Mesendoderm (in vitro differentiated cells): Measurements from ENCODE around the gene GIMAP2.

Source experiments
- DNase-seq: peaks from one replicate; pipeline ENCODE4 v3.0.0; 2013
- H2AK5ac ChIP-seq: 2 replicates; pipeline ENCODE4 v1.6.1; 2013; ENCODE audit warnings: low read length, inconsistent platforms
- H2BK120ac ChIP-seq: 2 replicates; pipeline ENCODE4 v1.6.1; 2013; ENCODE audit warnings: low read depth, mild to moderate bottlenecking, low read length, moderate library complexity, mixed read lengths
- H2BK15ac ChIP-seq: replicated peaks from 2 replicates; pipeline ENCODE4 v1.6.1; 2013; ENCODE audit warnings: low read depth, mild to moderate bottlenecking, moderate library complexity
- H2BK5ac ChIP-seq: 2 replicates; pipeline ENCODE4 v1.6.1; 2013; ENCODE audit warnings: low read length, inconsistent platforms
- H3K18ac ChIP-seq: 2 replicates; pipeline ENCODE4 v1.6.1; 2013; ENCODE audit warnings: mild to moderate bottlenecking, low read length, mixed read lengths
- H3K23ac ChIP-seq: one replicate; pipeline ENCODE4 v1.6.1; 2013; ENCODE audit warnings: low read length
- H3K27ac ChIP-seq: 2 replicates; pipeline ENCODE4 v1.5.1; 2013; ENCODE audit warnings: low read depth, mild to moderate bottlenecking, inconsistent platforms, low read length, moderate library complexity
- H3K27me3 ChIP-seq: 2 replicates; pipeline ENCODE4 v1.6.1; 2013; ENCODE audit warnings: low read length, control low read depth, mild to moderate bottlenecking, inconsistent platforms; ENCODE audit not compliant: insufficient read depth, poor library complexity
- H3K36me3 ChIP-seq: 2 replicates; pipeline ENCODE4 v1.6.1; 2013; ENCODE audit warnings: low read length, inconsistent platforms; ENCODE audit not compliant: control insufficient read depth, insufficient read depth
- H3K4ac ChIP-seq: one replicate; pipeline ENCODE4 v1.6.1; 2013; ENCODE audit warnings: low read depth, mild to moderate bottlenecking, low read length, moderate library complexity
- H3K4me1 ChIP-seq: 2 replicates; pipeline ENCODE4 v1.6.1; 2013; ENCODE audit warnings: low read depth, low read length, inconsistent platforms; ENCODE audit not compliant: control insufficient read depth
- H3K4me2 ChIP-seq: 2 replicates; pipeline ENCODE4 v1.6.1; 2013; ENCODE audit warnings: low read length
- H3K4me3 ChIP-seq: 2 replicates; pipeline ENCODE4 v1.5.1; 2013; ENCODE audit warnings: mild to moderate bottlenecking, low read length
- H3K56ac ChIP-seq: one replicate; pipeline ENCODE4 v1.6.1; 2013; ENCODE audit warnings: low read length
- H3K79me1 ChIP-seq: 2 replicates; pipeline ENCODE4 v1.6.1; 2013; ENCODE audit warnings: low read length, inconsistent platforms
- H3K79me2 ChIP-seq: 2 replicates; pipeline ENCODE4 v1.6.1; 2013; ENCODE audit warnings: mild to moderate bottlenecking, low read length; ENCODE audit not compliant: control insufficient read depth, insufficient read depth
- H3K9ac ChIP-seq: 2 replicates; pipeline ENCODE4 v1.6.1; 2013; ENCODE audit warnings: low read length, inconsistent platforms
- H4K5ac ChIP-seq: one replicate; pipeline ENCODE4 v1.6.1; 2013; ENCODE audit warnings: low read length
- H4K8ac ChIP-seq: one replicate; pipeline ENCODE4 v1.6.1; 2013; ENCODE audit warnings: low read depth, mild to moderate bottlenecking, control low read depth, low read length, moderate library complexity
- WGBS: extraction: QIAGEN DNeasy Blood & Tissue Kit; methylation state at CpG from one replicate; pipeline ENCODE4 v1.1.7; 2013; ENCODE audit warnings: low lambda C conversion rate, missing lambda C conversion rate; ENCODE audit not compliant: insufficient coverage; ENCODE audit errors: extremely low coverage; 5-methylcytosine and 5-hydroxymethylcytosine counted together

Gene GIMAP2

GRCh38 chr7:150721970-150722373, 36.5 kb downstream of the GIMAP2 start:
- no peak for DNase-seq
- Histone ChIP-seq H3K27me3 (peaks cover 2% of the 10 kb centered on the region), H3K18ac (no peak overlapping the region), H3K4me3 (no peak overlapping the region), H4K5ac (no peak overlapping the region), H3K4ac (no peak overlapping the region), H3K9ac (no peak overlapping the region), H2AK5ac (no peak overlapping the region), H3K23ac (no peak overlapping the region), H3K27ac (no peak overlapping the region), H2BK5ac (no peak overlapping the region), H3K4me1 (no peaks in the 10 kb centered on the region), H3K79me1 (no peaks in the 10 kb centered on the region), H2BK120ac (no peak overlapping the region), H3K36me3 (no peaks in the 10 kb centered on the region), H3K56ac (no peak overlapping the region), H4K8ac (no peak overlapping the region), H3K4me2 (no peak overlapping the region), H2BK15ac (no peak overlapping the region), H3K79me2 (no peaks in the 10 kb centered on the region)
- no CpG with 5 or more reads among the region's 11 CpGs for WGBS

- no CpG with 5 or more reads among the region's 12 CpGs for WGBS
- no peak overlapping the region for H3K27ac ChIP-seq
- H3K4me2 ChIP-seq: no peak overlapping the region
- DNase-seq: no peak
- H3K36me3 ChIP-seq: no peaks in the 10 kb centered on the region
- H3K4ac ChIP-seq: no peak overlapping the region
- no peaks in the 10 kb centered on the region for H3K79me2 ChIP-seq
- H2BK120ac ChIP-seq: no peak overlapping the region
- H3K27me3 ChIP-seq: peaks cover 2% of the 10 kb centered on the region
- H3K9ac ChIP-seq: no peak overlapping the region
- no peaks in the 10 kb centered on the region for H3K4me1 ChIP-seq
- no peak overlapping the region for H4K8ac ChIP-seq
- no peaks in the 10 kb centered on the region for H3K79me1 ChIP-seq
- no peak overlapping the region for H2BK15ac ChIP-seq
- no peak overlapping the region for H2AK5ac ChIP-seq
- H3K4me3 ChIP-seq: no peak overlapping the region
- no peak overlapping the region for H3K56ac ChIP-seq
- no peak overlapping the region for H4K5ac ChIP-seq
- no peak overlapping the region for H3K18ac ChIP-seq
- no peak overlapping the region for H3K23ac ChIP-seq
- no peak overlapping the region for H2BK5ac ChIP-seq
Measured at GRCh38 chr7:150722431-150722931, 37.0 kb downstream of the GIMAP2 start.

- peaks cover 2% of the 10 kb centered on the region for H3K27me3 ChIP-seq
Measured at GRCh38 chr7:150723467-150723866, 38.0 kb downstream of the GIMAP2 start.

GRCh38 chr7:150727381-150727780, 41.9 kb downstream of the GIMAP2 start:
- Histone ChIP-seq H3K36me3 (no peaks in the 10 kb centered on the region), H3K18ac (no peak overlapping the region), H2BK120ac (no peak overlapping the region), H3K4me1 (no peaks in the 10 kb centered on the region), H3K9ac (no peak overlapping the region), H3K4me2 (no peak overlapping the region), H2AK5ac (no peak overlapping the region), H3K79me2 (no peaks in the 10 kb centered on the region), H3K27me3 (peaks cover 10% of the 10 kb centered on the region), H3K4me3 (no peak overlapping the region), H4K8ac (no peak overlapping the region), H3K79me1 (no peaks in the 10 kb centered on the region), H2BK5ac (no peak overlapping the region), H4K5ac (no peak overlapping the region), H3K23ac (no peak overlapping the region), H2BK15ac (no peak overlapping the region), H3K56ac (no peak overlapping the region), H3K4ac (no peak overlapping the region), H3K27ac (no peak overlapping the region)
- no CpG with 5 or more reads among the region's 3 CpGs for WGBS
- no peak for DNase-seq

More at GRCh38 chr7:150723467-150723866, 38.0 kb downstream of the GIMAP2 start:
- H3K79me1 ChIP-seq: no peaks in the 10 kb centered on the region
- no peak overlapping the region for H3K4me3 ChIP-seq
- no peak for DNase-seq
- H2BK15ac ChIP-seq: no peak overlapping the region
- H3K36me3 ChIP-seq: no peaks in the 10 kb centered on the region
- no peak overlapping the region for H2BK120ac ChIP-seq
- no peak overlapping the region for H4K8ac ChIP-seq
- H2AK5ac ChIP-seq: no peak overlapping the region
- H3K27ac ChIP-seq: no peak overlapping the region
- no CpG with 5 or more reads among the region's 1 CpG for WGBS
- H2BK5ac ChIP-seq: no peak overlapping the region
- no peak overlapping the region for H3K4ac ChIP-seq
- no peak overlapping the region for H3K18ac ChIP-seq
- H3K4me1 ChIP-seq: no peaks in the 10 kb centered on the region
- no peak overlapping the region for H3K23ac ChIP-seq
- no peak overlapping the region for H4K5ac ChIP-seq
- H3K56ac ChIP-seq: no peak overlapping the region
- H3K4me2 ChIP-seq: no peak overlapping the region
- H3K79me2 ChIP-seq: no peaks in the 10 kb centered on the region
- no peak overlapping the region for H3K9ac ChIP-seq

DNA sequence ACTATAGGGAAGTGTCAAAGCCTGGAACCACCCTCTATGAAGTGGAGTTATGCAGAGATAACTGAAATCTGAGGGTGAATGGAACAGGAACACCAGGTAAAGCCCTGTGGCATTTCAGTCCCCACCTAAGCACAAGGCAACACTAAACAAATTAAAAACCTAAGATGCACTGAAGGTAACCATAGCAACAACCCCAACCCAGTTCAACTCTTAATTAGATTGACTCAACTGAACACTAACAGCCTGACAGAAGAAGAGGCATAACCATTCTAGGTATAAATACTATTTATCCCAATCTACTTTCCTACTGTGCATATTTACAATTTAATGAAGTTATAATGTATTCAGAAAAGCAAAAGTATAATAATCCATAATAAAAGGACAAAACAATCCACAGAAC, 42.5 kb downstream of the GIMAP2 start:
- Histone ChIP-seq H4K5ac (no peak overlapping the region), H3K4me1 (no peaks in the 10 kb centered on the region), H2BK15ac (no peak overlapping the region), H4K8ac (no peak overlapping the region), H2BK5ac (no peak overlapping the region), H3K79me2 (no peaks in the 10 kb centered on the region), H3K4me3 (no peak overlapping the region), H2BK120ac (no peak overlapping the region), H3K4me2 (no peak overlapping the region), H2AK5ac (no peak overlapping the region), H3K9ac (no peak overlapping the region), H3K56ac (no peak overlapping the region), H3K36me3 (no peaks in the 10 kb centered on the region), H3K27ac (no peak overlapping the region), H3K79me1 (no peaks in the 10 kb centered on the region), H3K18ac (no peak overlapping the region), H3K27me3 (peaks cover 13% of the 10 kb centered on the region), H3K4ac (no peak overlapping the region), H3K23ac (no peak overlapping the region)
- no peak for DNase-seq

- Histone ChIP-seq H4K8ac (no peak overlapping the region), H3K4me2 (no peak overlapping the region), H4K5ac (no peak overlapping the region), H2BK15ac (no peak overlapping the region), H2BK120ac (no peak overlapping the region), H3K4me1 (no peaks in the 10 kb centered on the region), H3K27me3 (peaks cover 18% of the 10 kb centered on the region), H3K36me3 (no peaks in the 10 kb centered on the region), H3K4me3 (no peak overlapping the region), H3K9ac (no peak overlapping the region), H3K27ac (no peak overlapping the region), H3K56ac (no peak overlapping the region), H3K79me2 (no peaks in the 10 kb centered on the region), H3K4ac (no peak overlapping the region), H3K23ac (no peak overlapping the region), H2AK5ac (no peak overlapping the region), H3K79me1 (no peaks in the 10 kb centered on the region), H2BK5ac (no peak overlapping the region), H3K18ac (no peak overlapping the region)
- DNase-seq: no peak
Measured at GRCh38 chr7:150728609-150729008, 43.1 kb downstream of the GIMAP2 start.
